HFFc6 (cell line): ENCODE measurements around the gene LARGE1. TPM values are rescaled to one million over a fixed set of nuclear protein-coding genes. Genes with fewer than 3 reads are reported as not detected.

ENCODE experiments used
- DNase-seq: peaks from one replicate; pipeline ENCODE4 v3.0.0-alpha.2; 2018
- H3K27ac Mint-ChIP-seq: 2 replicates; pipeline ENCODE4 v1.8.0; 2020; ENCODE audit warnings: mild to moderate bottlenecking, mixed read lengths
- H3K27me3 Mint-ChIP-seq: 2 replicates; pipeline ENCODE4 v1.8.0; 2021; ENCODE audit warnings: mild to moderate bottlenecking, moderate library complexity, mixed read lengths; ENCODE audit not compliant: insufficient read depth
- H3K36me3 Mint-ChIP-seq: 2 replicates; pipeline ENCODE4 v1.8.0; 2021; ENCODE audit warnings: low read depth, mixed read lengths
- H3K4me1 Mint-ChIP-seq: 2 replicates; pipeline ENCODE4 v1.8.0; 2020; ENCODE audit warnings: low read depth, mixed read lengths
- H3K4me3 Mint-ChIP-seq: 2 replicates; pipeline ENCODE4 v1.8.0; 2020; ENCODE audit warnings: mild to moderate bottlenecking, moderate library complexity, mixed read lengths
- H3K9me3 Mint-ChIP-seq: 2 replicates; pipeline ENCODE4 v1.8.0; 2020; ENCODE audit warnings: mild to moderate bottlenecking, mixed read lengths
- CTCF ChIP-seq: fragments of 200-600 bp; sonication (generic); IDR thresholded peaks from 2 replicates; pipeline ENCODE4 v1.5.0; 2021; ENCODE audit warnings: antibody characterized with exemption, mild to moderate bottlenecking
- total RNA-seq, 6 experiments: library from RNA; stranded (reverse); fragmentation: NEBNext Ultra II Directional; extraction: Animal tissue kit (Norgen Biotek cat#: 25700); gene quantifications; 2 replicates in 1 of 6; 3 replicates in 5 of 6; pipeline ENCODE4 v1.2.3, GENCODE V29; 2021

The LARGE1 gene
- total RNA-seq, 6 experiments from 2014 or later: 4.9 to 7.3 (median 6.5) TPM

DNA sequence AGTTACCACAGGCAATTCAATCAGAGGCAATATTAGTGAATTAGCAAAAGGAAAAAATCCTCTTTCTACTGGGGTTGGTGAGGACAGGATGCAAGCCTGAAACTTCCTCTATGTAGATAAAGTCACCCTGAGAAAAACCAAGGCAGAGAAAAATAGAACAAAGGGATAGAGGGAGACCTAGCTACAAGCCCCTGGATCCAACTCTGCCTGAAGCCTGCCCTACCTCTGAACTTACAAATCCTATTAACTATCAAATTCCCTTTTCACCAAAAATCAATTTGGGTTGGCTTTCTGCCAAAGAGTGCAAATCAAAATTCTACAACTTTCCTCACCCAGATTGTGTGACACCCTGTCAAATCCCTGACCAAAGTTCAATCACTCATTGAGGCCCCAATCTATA lies 161.3 kb downstream of the LARGE1 start:
- Mint-ChIP-seq H3K27me3 (peaks cover 3% of the 10 kb centered on the region), H3K36me3 (peaks cover 26% of the 10 kb centered on the region), H3K27ac (no peak overlapping the region), H3K4me3 (no peak overlapping the region), H3K9me3 (peaks cover 77% of the 10 kb centered on the region), H3K4me1 (no peaks in the 10 kb centered on the region)
- no peak for TF ChIP-seq CTCF
- no peak for DNase-seq

GRCh38 chr22:33757802-33758483 lies 162.3 kb downstream of the LARGE1 start:
- no peak overlapping the region for H3K4me3 Mint-ChIP-seq
- peaks cover 77% of the 10 kb centered on the region for H3K9me3 Mint-ChIP-seq
- no peaks in the 10 kb centered on the region for H3K4me1 Mint-ChIP-seq

DNA sequence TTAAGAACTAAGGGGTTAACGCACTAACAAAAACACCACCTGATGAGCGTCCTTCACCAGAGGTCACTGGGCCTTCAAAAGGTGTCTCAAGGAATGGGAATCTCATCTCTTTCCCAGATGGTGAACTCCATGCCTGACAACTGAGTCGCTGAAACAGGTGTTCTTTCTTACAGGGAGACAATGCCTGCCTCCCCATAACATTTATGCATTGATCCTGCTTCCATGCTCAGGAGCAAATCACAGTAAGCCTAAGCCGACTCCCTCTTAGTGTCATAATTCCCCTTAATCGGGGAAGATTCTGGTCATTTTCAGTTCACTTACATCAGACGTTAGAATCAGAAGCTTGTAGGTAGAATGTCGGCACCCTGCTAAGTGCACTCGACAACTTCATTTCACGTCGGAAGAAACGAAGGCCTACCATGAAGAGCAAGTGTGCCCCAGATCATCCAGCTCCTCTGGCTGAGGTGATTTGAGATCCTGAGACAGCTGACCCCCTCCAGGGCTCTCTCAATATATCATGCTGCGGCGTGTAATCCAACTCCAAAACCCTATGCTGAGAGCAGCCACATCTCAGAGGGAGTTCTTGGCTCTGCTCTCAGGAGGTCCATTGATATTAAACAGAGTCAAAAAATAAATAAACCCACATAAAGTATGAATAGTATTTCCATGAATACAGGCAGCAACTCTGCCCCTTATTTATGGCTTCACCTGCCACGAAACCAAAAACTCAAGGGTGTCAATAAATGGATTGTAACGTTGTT lies 163.1 kb downstream of the LARGE1 start:
- no peak for TF ChIP-seq CTCF
- no peaks in the 10 kb centered on the region for H3K4me1 Mint-ChIP-seq
- peaks cover 2% of the 10 kb centered on the region; the same call in 1 of the 2 replicates for H3K27me3 Mint-ChIP-seq
- H3K9me3 Mint-ChIP-seq: peaks cover 78% of the 10 kb centered on the region
- no peak overlapping the region for H3K4me3 Mint-ChIP-seq
- peaks cover 26% of the 10 kb centered on the region for H3K36me3 Mint-ChIP-seq
- no peak overlapping the region for H3K27ac Mint-ChIP-seq
- no peak for DNase-seq

More at GRCh38 chr22:33757802-33758483, 162.3 kb downstream of the LARGE1 start:
- H3K27me3 Mint-ChIP-seq: peaks cover 3% of the 10 kb centered on the region
- DNase-seq: no peak
- H3K36me3 Mint-ChIP-seq: peaks cover 26% of the 10 kb centered on the region
- no peak for TF ChIP-seq CTCF
- H3K27ac Mint-ChIP-seq: no peak overlapping the region

DNA sequence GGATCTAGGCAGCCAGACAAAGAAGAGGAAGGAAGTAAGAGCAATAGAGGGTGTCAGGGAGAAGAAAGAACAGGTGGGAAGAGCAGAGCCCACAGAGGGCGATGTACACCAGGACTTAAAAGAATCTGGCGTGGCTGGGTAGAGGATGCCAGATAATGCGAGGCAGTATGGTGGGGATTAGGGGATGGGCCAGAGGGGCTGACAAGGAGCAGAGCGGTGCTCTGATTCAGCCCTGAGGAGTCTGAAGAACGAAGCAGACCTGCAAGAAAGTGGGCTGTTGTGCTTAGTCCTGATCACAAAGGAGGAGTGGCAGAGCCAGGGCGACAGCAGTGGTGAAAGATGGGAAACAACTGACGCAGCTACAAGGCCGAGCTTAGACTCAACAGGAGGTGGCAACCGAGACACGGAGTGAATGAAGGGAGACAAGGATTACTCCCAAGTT lies 163.7 kb downstream of the LARGE1 start:
- H3K27me3 Mint-ChIP-seq: peaks cover 2% of the 10 kb centered on the region; the same call in 1 of the 2 replicates
- no peak for DNase-seq
- no peak overlapping the region for H3K4me3 Mint-ChIP-seq
- TF ChIP-seq CTCF: no peak
- H3K9me3 Mint-ChIP-seq: peaks cover 78% of the 10 kb centered on the region
- no peak overlapping the region for H3K27ac Mint-ChIP-seq
- H3K36me3 Mint-ChIP-seq: peaks cover 23% of the 10 kb centered on the region
- no peaks in the 10 kb centered on the region for H3K4me1 Mint-ChIP-seq

DNA sequence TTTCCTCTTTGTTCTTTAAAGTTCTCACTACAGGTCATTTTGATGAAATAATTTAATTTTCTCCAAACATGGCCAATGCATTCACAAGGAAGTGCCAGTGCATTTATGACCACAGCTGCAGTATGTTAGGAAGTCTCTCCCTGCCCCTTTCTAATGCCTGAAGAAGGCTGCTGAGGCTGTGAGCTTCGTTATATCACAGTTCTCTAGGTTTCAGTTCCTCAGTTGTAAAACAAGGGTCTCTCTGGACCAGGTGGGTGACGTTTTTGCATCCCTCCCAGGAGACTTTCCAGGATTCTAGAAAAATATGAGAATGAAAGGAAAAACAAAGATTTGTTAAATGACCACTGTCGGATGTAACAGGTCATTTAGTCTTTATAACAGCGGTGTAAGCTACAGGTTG lies 171.6 kb downstream of the LARGE1 start:
- H3K4me3 Mint-ChIP-seq: no peak overlapping the region

More for the DNA sequence above, 171.6 kb downstream of the LARGE1 start:
- DNase-seq: no peak
- Mint-ChIP-seq H3K27ac (no peak overlapping the region), H3K27me3 (no peaks in the 10 kb centered on the region), H3K4me1 (no peaks in the 10 kb centered on the region), H3K9me3 (peaks cover 67% of the 10 kb centered on the region), H3K36me3 (peaks cover 8% of the 10 kb centered on the region; the same call in 1 of the 2 replicates)
- TF ChIP-seq CTCF: no peak
